ENCODE data around the gene CYP2U1. TPM values are rescaled to one million over a fixed set of nuclear protein-coding genes. Genes with fewer than 3 reads are reported as not detected.
"Not testable (repeated sequence)": the region's sequence is repeated elsewhere in the genome, so short reads cannot be mapped to it uniquely, and the experiment has no call there.

CYP2U1 gene
- total RNA-seq, 2 donors from 2014 or later = 8.0 to 13.5 TPM

DNA sequence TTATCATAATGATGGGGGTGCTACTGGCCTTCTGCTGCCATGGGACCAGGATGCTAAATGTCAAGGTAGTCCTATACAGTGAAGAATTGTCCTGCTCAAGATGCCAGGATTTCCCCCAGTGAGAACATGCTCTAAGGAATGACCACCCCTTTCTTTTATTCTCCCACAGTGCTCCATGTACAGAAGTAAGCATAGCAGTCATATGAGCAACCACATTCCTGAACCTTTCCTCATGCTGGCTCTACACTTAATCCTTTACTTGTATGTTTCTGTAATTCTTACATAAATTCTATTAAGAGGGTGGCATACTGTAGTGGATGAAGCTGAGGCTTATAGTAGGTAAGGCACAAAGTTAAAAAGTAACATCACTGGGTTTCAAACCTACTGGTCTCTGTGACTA lies 20.2 kb downstream of the CYP2U1 start:
- TF ChIP-seq POLR2A (IDR thresholded peaks at IDR 0.05) (no peak), POLR2AphosphoS5 (IDR thresholded peaks at IDR 0.05) (no peak)
- TF ChIP-seq, protein P1, sequence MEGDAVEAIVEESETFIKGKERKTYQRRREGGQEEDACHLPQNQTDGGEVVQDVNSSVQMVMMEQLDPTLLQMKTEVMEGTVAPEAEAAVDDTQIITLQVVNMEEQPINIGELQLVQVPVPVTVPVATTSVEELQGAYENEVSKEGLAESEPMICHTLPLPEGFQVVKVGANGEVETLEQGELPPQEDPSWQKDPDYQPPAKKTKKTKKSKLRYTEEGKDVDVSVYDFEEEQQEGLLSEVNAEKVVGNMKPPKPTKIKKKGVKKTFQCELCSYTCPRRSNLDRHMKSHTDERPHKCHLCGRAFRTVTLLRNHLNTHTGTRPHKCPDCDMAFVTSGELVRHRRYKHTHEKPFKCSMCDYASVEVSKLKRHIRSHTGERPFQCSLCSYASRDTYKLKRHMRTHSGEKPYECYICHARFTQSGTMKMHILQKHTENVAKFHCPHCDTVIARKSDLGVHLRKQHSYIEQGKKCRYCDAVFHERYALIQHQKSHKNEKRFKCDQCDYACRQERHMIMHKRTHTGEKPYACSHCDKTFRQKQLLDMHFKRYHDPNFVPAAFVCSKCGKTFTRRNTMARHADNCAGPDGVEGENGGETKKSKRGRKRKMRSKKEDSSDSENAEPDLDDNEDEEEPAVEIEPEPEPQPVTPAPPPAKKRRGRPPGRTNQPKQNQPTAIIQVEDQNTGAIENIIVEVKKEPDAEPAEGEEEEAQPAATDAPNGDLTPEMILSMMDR (IDR thresholded peaks at IDR 0.05) = no peak
- Histone ChIP-seq H3K36me3 (no peaks in the 10 kb centered on the region), H3K9me3 (no peaks in the 10 kb centered on the region), H3K4me1 (replicated peaks) (no peaks in the 10 kb centered on the region), H3K4me3 (no peak overlapping the region), H3K27ac (no peak overlapping the region), H3K27me3 (replicated peaks; ENCODE audit: insufficient read depth) (no peaks in the 10 kb centered on the region)
- DNase-seq (ENCODE audit: low spot score) = no peak
- intact Hi-C loops (cut with DNase I) = no loop called here

DNA sequence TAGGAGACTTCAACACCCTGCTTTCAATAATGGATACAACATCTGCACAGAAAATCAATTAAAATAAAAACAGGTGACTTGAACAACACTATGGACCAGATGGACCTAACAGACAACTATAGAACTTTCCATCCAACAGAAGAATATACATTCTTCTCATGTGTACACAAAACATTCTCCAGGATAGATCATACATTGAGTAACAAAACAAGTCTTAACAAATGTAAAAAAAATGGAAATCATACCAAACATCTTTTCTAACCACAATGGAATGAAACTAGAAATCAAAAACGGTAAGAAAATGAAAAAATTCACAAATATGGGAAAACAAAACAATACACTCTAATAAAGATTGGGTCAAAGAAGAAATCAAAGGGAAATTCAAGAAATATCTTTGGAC lies 24.7 kb downstream of the CYP2U1 start:
- TF ChIP-seq POLR2AphosphoS5 (IDR thresholded peaks at IDR 0.05) (no peak), POLR2A (IDR thresholded peaks at IDR 0.05) (no peak)
- TF ChIP-seq, protein P1 (IDR thresholded peaks at IDR 0.05) = no peak
- Histone ChIP-seq H3K27ac (no peak overlapping the region), H3K27me3 (replicated peaks; ENCODE audit: insufficient read depth) (no peaks in the 10 kb centered on the region), H3K36me3 (no peaks in the 10 kb centered on the region), H3K4me1 (replicated peaks) (no peaks in the 10 kb centered on the region), H3K9me3 (no peaks in the 10 kb centered on the region), H3K4me3 (no peak overlapping the region)
- intact Hi-C loops (cut with DNase I) = no loop called here
- DNase-seq (ENCODE audit: low spot score) = no peak
- WGBS = 100% methylated on average over 1 of the region's 1 CpG

DNA sequence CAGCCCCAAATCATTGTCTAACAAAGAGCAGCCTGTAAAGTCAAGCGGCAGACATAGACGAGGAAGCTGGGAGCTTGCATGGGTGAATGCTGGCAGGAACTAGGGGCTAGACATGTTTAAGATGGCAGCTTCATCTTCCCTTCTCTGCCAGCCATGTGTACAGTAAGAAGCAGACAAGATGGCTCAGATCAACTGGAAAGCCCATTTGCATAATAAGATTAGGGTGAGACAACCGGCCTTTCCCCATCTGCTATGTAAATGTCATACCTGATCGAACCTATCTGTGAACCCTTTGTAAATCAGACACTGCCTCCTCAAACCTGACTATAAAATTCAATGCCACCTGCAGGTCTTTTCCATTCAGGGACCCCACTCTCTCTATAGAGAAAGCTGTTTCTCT lies 35.6 kb downstream of the CYP2U1 start:
- intact Hi-C loops (cut with DNase I) = no loop called here
- H3K4me1 ChIP-seq (replicated peaks) = no peaks in the 10 kb centered on the region
- no peak for DNase-seq (ENCODE audit: low spot score)
- no peaks in the 10 kb centered on the region for H3K9me3 ChIP-seq
- no peak overlapping the region for H3K4me3 ChIP-seq
- 46% methylated on average over 4 of the region's 4 CpGs for WGBS
- no peak overlapping the region for H3K27ac ChIP-seq
- no peak for TF ChIP-seq POLR2A (IDR thresholded peaks at IDR 0.05)
- TF ChIP-seq POLR2AphosphoS5 (IDR thresholded peaks at IDR 0.05) = no peak
- TF ChIP-seq, protein P1 (IDR thresholded peaks at IDR 0.05) = no peak
- H3K36me3 ChIP-seq = no peaks in the 10 kb centered on the region
- H3K27me3 ChIP-seq (replicated peaks; ENCODE audit: insufficient read depth) = no peaks in the 10 kb centered on the region

DNA sequence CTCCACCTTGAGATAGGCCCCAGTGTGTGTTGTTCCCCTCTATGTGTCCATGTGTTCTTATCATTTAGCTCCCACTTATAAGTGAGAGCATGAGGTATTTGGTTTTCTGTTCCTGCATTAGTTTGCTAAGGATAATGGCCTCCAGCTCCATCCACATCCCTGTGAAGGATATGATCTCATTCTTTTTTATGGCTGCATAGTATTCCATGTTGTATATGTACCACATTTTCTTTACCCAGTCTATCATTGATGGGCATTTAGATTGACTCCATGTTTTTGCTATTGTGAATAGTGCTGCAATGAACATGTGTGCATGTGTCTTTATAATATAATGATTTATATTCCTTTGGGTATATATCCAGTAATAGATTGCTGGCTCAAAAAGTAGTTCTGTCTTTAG lies 36.2 kb downstream of the CYP2U1 start:
- H3K4me3 ChIP-seq; DNase-seq (ENCODE audit: low spot score); intact Hi-C loops (cut with DNase I); H3K36me3 ChIP-seq; H3K27ac ChIP-seq; H3K27me3 ChIP-seq (replicated peaks; ENCODE audit: insufficient read depth); H3K9me3 ChIP-seq; H3K4me1 ChIP-seq (replicated peaks): not testable (repeated sequence)

DNA sequence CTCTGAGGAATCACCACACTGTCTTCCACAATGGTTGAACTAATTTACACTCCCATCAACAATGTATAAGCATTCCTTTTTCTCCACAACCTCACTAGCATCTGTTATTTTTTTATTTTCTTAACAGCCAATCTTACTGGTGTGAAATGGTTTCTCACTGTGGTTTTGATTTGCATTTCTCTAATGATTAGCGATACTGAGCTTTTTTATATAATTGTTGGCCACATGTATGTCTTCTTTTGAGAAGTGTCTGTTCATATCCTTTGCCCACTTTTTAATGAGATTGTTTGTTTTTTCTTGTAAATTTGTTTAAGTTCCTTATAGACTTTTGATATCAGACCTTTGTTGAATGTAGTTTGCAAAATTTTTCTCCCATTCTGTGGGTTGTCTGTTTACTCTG lies 36.6 kb downstream of the CYP2U1 start:
- H3K4me3 ChIP-seq; H3K4me1 ChIP-seq (replicated peaks); H3K36me3 ChIP-seq; H3K27ac ChIP-seq; DNase-seq (ENCODE audit: low spot score); H3K27me3 ChIP-seq (replicated peaks; ENCODE audit: insufficient read depth); H3K9me3 ChIP-seq; intact Hi-C loops (cut with DNase I): not testable (repeated sequence)
- WGBS = 86% methylated on average over 1 of the region's 1 CpG

DNA sequence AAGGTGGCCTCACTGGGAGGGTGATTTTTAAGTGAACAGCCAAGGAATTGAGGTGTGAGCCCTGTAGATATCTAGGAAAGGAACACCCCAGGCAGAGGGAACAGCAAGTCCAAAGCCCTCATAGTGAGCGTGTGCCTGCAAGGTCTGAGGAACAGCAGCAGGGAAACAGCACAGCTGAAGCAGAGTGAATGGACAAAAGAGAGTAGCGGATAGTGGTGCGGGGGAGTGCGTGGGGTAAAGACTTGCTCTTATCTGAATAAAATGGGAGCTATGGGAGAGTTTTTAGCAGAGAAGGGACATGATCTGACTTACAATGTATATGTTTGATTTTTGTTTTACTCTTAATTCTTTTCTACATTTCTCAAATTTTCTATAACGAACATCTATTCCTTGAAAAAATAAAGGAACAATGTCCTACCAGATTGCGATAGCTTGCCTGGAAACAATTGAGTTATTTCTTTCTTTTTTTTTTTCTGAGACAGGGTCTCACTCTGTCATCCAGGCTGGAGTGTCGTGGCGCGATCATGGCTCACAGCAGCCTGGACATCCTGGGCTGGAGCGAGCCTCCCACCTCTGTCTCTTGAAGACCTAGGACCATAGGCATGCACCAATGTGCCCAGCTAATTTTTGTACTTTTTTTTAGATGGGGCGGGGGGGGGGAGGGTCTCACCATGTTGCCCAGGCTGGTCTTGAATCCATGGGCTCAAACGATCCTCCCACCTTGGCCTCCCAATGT lies 38.9 kb downstream of the CYP2U1 start:
- Histone ChIP-seq H3K36me3 (no peaks in the 10 kb centered on the region), H3K27ac (no peak overlapping the region), H3K4me1 (replicated peaks) (no peaks in the 10 kb centered on the region), H3K27me3 (replicated peaks; ENCODE audit: insufficient read depth) (no peaks in the 10 kb centered on the region), H3K4me3 (no peak overlapping the region), H3K9me3 (no peaks in the 10 kb centered on the region)
- 86% methylated on average over 12 of the region's 12 CpGs for WGBS
- TF ChIP-seq POLR2A (IDR thresholded peaks at IDR 0.05) (no peak), POLR2AphosphoS5 (IDR thresholded peaks at IDR 0.05) (no peak)
- TF ChIP-seq, protein P1 (IDR thresholded peaks at IDR 0.05) = no peak
- no peak for DNase-seq (ENCODE audit: low spot score)
- intact Hi-C loops (cut with DNase I) = no loop called here
